Measurements from ENCODE around the gene TNIK. TPM values are rescaled to one million over a fixed set of nuclear protein-coding genes. Genes with fewer than 3 reads are reported as not detected.
A peak's percentile ranks its signal among the peaks of the same experiment; 100 is the strongest.

Gene TNIK
- polyA plus RNA-seq, 1 of the 3 experiments (the other 2 are of a cell fraction), result 19.4 TPM

DNA sequence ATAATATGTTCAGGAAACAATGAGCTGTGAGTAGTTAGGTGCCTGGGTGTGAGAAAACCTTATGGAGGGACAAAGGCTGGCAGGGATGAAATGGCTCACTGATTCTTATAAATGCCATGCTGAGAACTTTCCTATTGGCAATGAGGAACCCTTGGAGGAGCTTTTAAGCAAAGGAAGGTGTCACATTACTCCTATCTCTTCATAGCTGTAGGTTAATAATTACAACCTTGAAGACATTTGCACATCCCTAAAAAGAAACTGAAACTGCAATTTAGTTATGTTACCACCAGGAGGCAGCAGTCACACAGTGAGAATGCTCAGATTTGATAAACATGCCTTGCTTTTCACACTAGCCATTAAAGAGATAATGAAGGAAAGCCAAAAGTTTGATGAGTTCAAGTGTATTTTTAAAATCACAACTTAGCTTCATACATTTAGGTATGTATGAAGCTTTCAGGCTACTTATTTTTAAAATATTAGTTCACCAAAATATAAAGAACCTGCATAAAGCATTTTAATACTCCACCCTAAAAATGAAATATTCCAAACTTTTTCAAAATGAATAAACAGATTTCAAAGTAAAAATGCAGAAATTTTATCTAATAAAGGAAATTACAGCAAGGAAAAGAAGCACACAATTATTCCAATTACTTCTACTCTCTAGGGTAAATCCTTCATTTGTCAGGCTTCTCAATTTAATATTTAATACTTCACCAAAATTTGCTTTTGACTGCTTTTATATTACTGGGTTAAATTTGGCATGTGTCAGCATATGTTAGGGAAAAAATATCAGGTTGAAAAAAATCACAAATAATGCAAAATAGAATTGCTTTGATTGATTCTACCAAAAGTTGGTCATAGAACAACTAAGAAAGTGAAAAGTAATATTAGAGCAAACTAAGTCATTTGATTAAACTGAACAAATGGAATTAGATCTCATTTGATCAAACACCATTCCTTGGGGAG lies 296.8 kb downstream of the TNIK start:
- Histone ChIP-seq H3K36me3 (replicated peaks in 1 of 2; ENCODE audit: control insufficient read depth in 1 of 2, insufficient read depth in 2 of 2, low read length in 1 of 2) (peaks cover 41 to 51% of the 10 kb centered on the region in 2 experiments), H3K27ac (ENCODE audit: low read depth in 2 of 2, low read length in 1 of 2) (no peak overlapping the region), H3F3A (replicated peaks; ENCODE audit: insufficient read depth) (peaks cover 7% of the 10 kb centered on the region), H4K20me1 (ENCODE audit: insufficient read depth) (no peaks in the 10 kb centered on the region), H3K9me3 (peaks cover 3% of the 10 kb centered on the region; the same call in 1 of the 2 replicates), H3K9ac (no peak overlapping the region), H3K4me1 (ENCODE audit: control insufficient read depth in 1 of 2, insufficient read depth in 2 of 2, low read depth in 1 of 2, low read length in 1 of 2) (no peaks in the 10 kb centered on the region; a peak in 1 of 4 replicates), H3K9me2 (no peaks in the 10 kb centered on the region), H2AFZ (ENCODE audit: low read depth) (no peak overlapping the region), H3K79me2 (ENCODE audit: insufficient read depth) (no peaks in the 10 kb centered on the region), H3K27me3 (ENCODE audit: insufficient read depth) (no peaks in the 10 kb centered on the region), H3K4me3 (ENCODE audit: low read depth in 2 of 2, low read length in 1 of 2) (peak overlapping the region in 1 of 2 experiments; percentile 10; a peak in 1 of 4 replicates), H3K4me2 (no peak overlapping the region)
- ChIA-PET POLR2A (no interaction called here), CTCF (interaction anchor here (0.8 to 1.5 kb wide), 5 partner anchors 13 to 609 kb away, joined by 4 to 10 read pairs (median 5); no protein-coding TSS in a partner anchor)
- DNase-seq, result no peak
- TF ChIP-seq, protein P1, sequence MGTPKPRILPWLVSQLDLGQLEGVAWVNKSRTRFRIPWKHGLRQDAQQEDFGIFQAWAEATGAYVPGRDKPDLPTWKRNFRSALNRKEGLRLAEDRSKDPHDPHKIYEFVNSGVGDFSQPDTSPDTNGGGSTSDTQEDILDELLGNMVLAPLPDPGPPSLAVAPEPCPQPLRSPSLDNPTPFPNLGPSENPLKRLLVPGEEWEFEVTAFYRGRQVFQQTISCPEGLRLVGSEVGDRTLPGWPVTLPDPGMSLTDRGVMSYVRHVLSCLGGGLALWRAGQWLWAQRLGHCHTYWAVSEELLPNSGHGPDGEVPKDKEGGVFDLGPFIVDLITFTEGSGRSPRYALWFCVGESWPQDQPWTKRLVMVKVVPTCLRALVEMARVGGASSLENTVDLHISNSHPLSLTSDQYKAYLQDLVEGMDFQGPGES (IDR thresholded peaks at IDR 0.05; ENCODE audit: low read depth, low read length), result no peak
- TF ChIP-seq, protein P2, sequence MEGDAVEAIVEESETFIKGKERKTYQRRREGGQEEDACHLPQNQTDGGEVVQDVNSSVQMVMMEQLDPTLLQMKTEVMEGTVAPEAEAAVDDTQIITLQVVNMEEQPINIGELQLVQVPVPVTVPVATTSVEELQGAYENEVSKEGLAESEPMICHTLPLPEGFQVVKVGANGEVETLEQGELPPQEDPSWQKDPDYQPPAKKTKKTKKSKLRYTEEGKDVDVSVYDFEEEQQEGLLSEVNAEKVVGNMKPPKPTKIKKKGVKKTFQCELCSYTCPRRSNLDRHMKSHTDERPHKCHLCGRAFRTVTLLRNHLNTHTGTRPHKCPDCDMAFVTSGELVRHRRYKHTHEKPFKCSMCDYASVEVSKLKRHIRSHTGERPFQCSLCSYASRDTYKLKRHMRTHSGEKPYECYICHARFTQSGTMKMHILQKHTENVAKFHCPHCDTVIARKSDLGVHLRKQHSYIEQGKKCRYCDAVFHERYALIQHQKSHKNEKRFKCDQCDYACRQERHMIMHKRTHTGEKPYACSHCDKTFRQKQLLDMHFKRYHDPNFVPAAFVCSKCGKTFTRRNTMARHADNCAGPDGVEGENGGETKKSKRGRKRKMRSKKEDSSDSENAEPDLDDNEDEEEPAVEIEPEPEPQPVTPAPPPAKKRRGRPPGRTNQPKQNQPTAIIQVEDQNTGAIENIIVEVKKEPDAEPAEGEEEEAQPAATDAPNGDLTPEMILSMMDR (IDR thresholded peaks at IDR 0.05), result peak; percentile 63
- TF ChIP-seq RAD21 (IDR thresholded peaks at IDR 0.05; ENCODE audit: low read length) (peak; percentile 28; the same call in 1 of the 2 replicates), FOXJ3 (CRISPR knock-in tag; IDR thresholded peaks at IDR 0.05) (no peak)

DNA sequence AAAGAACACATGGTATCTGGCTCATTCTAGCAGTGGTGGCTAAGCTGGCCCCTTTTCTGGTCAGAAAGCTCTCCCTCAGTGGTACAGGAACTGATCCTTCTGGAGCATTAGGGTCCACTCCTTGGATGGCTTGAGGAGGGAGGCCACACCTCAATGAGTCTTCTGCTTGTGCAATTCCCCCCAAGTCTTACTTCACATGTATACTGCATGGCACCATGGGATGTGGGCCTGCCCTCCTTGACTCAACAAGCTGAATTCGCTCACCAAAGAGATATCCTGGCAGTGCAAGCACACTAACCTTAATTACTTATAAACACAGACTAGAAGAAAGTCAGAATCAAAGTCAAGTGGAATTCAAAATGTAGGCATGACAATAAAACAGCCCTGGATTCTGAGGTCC lies 299.9 kb downstream of the TNIK start:
- Histone ChIP-seq H4K20me1 (ENCODE audit: insufficient read depth) (no peaks in the 10 kb centered on the region), H3K9me3 (peaks cover 3% of the 10 kb centered on the region; the same call in 1 of the 2 replicates), H3K27me3 (ENCODE audit: insufficient read depth) (no peaks in the 10 kb centered on the region), H3K4me1 (ENCODE audit: control insufficient read depth in 1 of 2, insufficient read depth in 2 of 2, low read depth in 1 of 2, low read length in 1 of 2) (peaks cover 0 to 5% of the 10 kb centered on the region in 2 experiments; a peak in 1 of 4 replicates), H2AFZ (ENCODE audit: low read depth) (no peak overlapping the region), H3K36me3 (replicated peaks in 1 of 2; ENCODE audit: control insufficient read depth in 1 of 2, insufficient read depth in 2 of 2, low read length in 1 of 2) (peaks cover 49 to 54% of the 10 kb centered on the region in 2 experiments), H3K4me3 (ENCODE audit: low read depth in 2 of 2, low read length in 1 of 2) (no peak overlapping the region), H3K79me2 (ENCODE audit: insufficient read depth) (no peaks in the 10 kb centered on the region), H3K27ac (ENCODE audit: low read depth in 2 of 2, low read length in 1 of 2) (no peak overlapping the region), H3K9me2 (no peaks in the 10 kb centered on the region), H3F3A (replicated peaks; ENCODE audit: insufficient read depth) (peaks cover 7% of the 10 kb centered on the region), H3K9ac (no peak overlapping the region), H3K4me2 (no peak overlapping the region)
- ChIA-PET POLR2A (no interaction called here), CTCF (no interaction called here)
- TF ChIP-seq SIN3A (IDR thresholded peaks at IDR 0.05; ENCODE audit: borderline replicate concordance, low read depth, low read length) (no peak), TAF1 (IDR thresholded peaks at IDR 0.05; ENCODE audit: borderline replicate concordance, low read depth, low read length) (no peak), EZH2phosphoT487 (IDR thresholded peaks at IDR 0.05; ENCODE audit: borderline replicate concordance, low read depth) (no peak), RXRA (IDR thresholded peaks at IDR 0.05; ENCODE audit: borderline replicate concordance, low read depth) (no peak), TCF12 (IDR thresholded peaks at IDR 0.05) (no peak), ELF1 (IDR thresholded peaks at IDR 0.05) (no peak)
- TF ChIP-seq, protein P3, sequence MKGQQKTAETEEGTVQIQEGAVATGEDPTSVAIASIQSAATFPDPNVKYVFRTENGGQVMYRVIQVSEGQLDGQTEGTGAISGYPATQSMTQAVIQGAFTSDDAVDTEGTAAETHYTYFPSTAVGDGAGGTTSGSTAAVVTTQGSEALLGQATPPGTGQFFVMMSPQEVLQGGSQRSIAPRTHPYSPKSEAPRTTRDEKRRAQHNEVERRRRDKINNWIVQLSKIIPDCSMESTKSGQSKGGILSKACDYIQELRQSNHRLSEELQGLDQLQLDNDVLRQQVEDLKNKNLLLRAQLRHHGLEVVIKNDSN (IDR thresholded peaks at IDR 0.05; ENCODE audit: borderline replicate concordance, low read depth), result no peak
- TF ChIP-seq, protein P4, sequence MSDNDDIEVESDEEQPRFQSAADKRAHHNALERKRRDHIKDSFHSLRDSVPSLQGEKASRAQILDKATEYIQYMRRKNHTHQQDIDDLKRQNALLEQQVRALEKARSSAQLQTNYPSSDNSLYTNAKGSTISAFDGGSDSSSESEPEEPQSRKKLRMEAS (IDR thresholded peaks at IDR 0.05; ENCODE audit: low read depth), result no peak
- no peak for DNase-seq
- WGBS (ENCODE audit: low lambda C conversion rate), result 93% methylated on average over 1 of the region's 1 CpG
